ENCODE data around the gene INPP5A. TPM values are rescaled to one million over a fixed set of nuclear protein-coding genes. Genes with fewer than 3 reads are reported as not detected.

The INPP5A gene
- total RNA-seq, 1 donor from 2014 or later, result 14.2 TPM

DNA sequence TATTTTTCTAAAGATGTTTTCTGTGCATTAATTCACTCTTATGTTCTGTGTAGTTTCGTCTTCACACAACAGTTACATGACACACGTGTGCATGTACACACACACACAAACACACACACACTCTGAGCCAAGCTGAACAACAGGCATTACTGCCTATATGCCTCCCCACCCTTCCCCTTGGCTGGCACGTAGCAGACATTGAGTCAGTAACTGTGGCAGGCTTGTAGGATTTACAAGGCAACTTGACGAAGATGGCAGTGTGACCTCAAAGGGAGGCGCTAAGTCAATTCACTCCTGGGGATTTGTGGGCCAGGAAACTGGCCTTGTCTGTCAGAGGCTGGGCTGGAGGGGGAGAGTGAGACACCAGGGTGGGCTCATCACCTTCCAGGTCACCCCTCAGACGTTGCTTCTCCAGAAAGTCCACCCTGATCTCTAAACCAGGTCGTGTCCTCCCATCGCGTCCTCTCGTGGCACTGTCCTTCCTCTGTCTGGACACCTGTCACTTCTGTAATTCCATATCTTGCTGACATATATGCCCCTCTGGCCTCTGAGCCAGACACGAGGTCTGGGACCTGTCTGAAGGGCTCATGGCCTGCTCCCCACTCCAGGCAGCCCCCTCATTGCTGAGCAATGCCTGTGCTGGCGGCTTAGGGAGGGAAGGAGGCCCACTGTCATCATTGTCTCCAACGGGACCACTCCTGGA is 41.1 kb upstream of the INPP5A start:
- no peaks in the 10 kb centered on the region for H3K9me3 Mint-ChIP-seq
- H2AFZ ChIP-seq (replicated peaks), result no peak overlapping the region

DNA sequence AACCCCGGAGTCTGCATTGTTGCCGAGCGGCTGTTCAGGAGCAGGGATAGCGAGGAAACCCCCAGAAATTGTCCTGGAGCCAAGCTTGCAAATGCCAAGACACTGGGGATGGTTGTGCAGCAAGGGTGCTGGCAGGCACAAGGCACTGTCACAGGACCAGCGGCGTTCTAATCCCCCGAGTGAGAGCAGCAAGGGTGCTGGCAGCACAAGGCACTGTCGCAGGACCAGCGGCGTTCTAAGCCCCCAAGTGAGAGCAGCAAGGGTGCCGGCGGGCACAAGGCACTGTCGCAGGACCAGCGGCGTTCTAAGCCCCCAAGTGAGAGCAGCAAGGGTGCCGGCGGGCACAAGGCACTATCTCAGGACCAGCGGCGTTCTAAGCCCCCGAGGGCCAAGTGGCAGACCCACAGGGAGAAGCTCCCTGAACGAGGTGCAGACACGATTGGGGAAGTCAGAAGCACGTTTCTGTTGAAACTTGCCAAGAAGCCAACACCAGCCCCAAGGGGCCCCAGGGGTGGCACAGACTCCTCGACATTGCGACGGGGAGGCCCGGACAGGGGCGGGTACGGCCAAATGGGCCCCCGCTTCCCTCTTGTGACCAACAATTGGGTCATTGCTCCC is 40.4 kb upstream of the INPP5A start:
- no peak overlapping the region for H3K27ac ChIP-seq
- H3K4me1 Mint-ChIP-seq, result peaks cover 19% of the 10 kb centered on the region
- peaks cover 2% of the 10 kb centered on the region for H3K36me3 Mint-ChIP-seq
- no peak overlapping the region for H3K4me3 ChIP-seq
- H4K20me1 ChIP-seq (ENCODE audit: low read depth), result no peaks in the 10 kb centered on the region
- H3K4me1 ChIP-seq, result no peaks in the 10 kb centered on the region
- no peak overlapping the region for H3K4me2 ChIP-seq
- H3K9me3 Mint-ChIP-seq, result no peaks in the 10 kb centered on the region
- no peaks in the 10 kb centered on the region for H3K36me3 ChIP-seq
- H3K27ac Mint-ChIP-seq, result no peak overlapping the region
- TF ChIP-seq, protein P1, sequence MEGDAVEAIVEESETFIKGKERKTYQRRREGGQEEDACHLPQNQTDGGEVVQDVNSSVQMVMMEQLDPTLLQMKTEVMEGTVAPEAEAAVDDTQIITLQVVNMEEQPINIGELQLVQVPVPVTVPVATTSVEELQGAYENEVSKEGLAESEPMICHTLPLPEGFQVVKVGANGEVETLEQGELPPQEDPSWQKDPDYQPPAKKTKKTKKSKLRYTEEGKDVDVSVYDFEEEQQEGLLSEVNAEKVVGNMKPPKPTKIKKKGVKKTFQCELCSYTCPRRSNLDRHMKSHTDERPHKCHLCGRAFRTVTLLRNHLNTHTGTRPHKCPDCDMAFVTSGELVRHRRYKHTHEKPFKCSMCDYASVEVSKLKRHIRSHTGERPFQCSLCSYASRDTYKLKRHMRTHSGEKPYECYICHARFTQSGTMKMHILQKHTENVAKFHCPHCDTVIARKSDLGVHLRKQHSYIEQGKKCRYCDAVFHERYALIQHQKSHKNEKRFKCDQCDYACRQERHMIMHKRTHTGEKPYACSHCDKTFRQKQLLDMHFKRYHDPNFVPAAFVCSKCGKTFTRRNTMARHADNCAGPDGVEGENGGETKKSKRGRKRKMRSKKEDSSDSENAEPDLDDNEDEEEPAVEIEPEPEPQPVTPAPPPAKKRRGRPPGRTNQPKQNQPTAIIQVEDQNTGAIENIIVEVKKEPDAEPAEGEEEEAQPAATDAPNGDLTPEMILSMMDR (IDR thresholded peaks at IDR 0.05), result no peak
- TF ChIP-seq EZH2phosphoT487 (IDR thresholded peaks at IDR 0.05) (no peak), EZH2 (IDR thresholded peaks at IDR 0.05) (no peak)
- no peaks in the 10 kb centered on the region for H3F3A ChIP-seq (ENCODE audit: low read depth)
- H3K27me3 Mint-ChIP-seq (ENCODE audit: insufficient read depth, low read depth), result peaks cover 8% of the 10 kb centered on the region
- no peaks in the 10 kb centered on the region for H3K9me3 ChIP-seq (ENCODE audit: low read depth)
- DNase-seq (ENCODE audit: low spot score), result no peak
- no peak overlapping the region for H2AFZ ChIP-seq (replicated peaks)
- no peaks in the 10 kb centered on the region for H3K79me2 ChIP-seq (ENCODE audit: low read depth)
- no peak overlapping the region for H3K9ac ChIP-seq
- H3K27me3 ChIP-seq, result no peaks in the 10 kb centered on the region
- no peak overlapping the region for H3K4me3 Mint-ChIP-seq

More for the DNA sequence above, 41.1 kb upstream of the INPP5A start:
- Mint-ChIP-seq H3K27me3 (ENCODE audit: insufficient read depth, low read depth) (peaks cover 10% of the 10 kb centered on the region), H3K4me1 (peaks cover 21% of the 10 kb centered on the region), H3K4me3 (no peak overlapping the region), H3K27ac (no peak overlapping the region), H3K36me3 (peaks cover 2% of the 10 kb centered on the region)
- no peak overlapping the region for H3K4me2 ChIP-seq
- H3K4me1 ChIP-seq, result no peaks in the 10 kb centered on the region
- TF ChIP-seq, protein P1 (IDR thresholded peaks at IDR 0.05), result no peak
- no peak for TF ChIP-seq EZH2 (IDR thresholded peaks at IDR 0.05)
- no peak overlapping the region for H3K9ac ChIP-seq
- H3K79me2 ChIP-seq (ENCODE audit: low read depth), result no peaks in the 10 kb centered on the region
- no peaks in the 10 kb centered on the region for H3K36me3 ChIP-seq
- no peaks in the 10 kb centered on the region for H4K20me1 ChIP-seq (ENCODE audit: low read depth)
- H3K27ac ChIP-seq, result no peak overlapping the region
- H3F3A ChIP-seq (ENCODE audit: low read depth), result no peaks in the 10 kb centered on the region
- DNase-seq (ENCODE audit: low spot score), result no peak
- H3K4me3 ChIP-seq, result no peak overlapping the region
- no peaks in the 10 kb centered on the region for H3K9me3 ChIP-seq (ENCODE audit: low read depth)
- no peaks in the 10 kb centered on the region for H3K27me3 ChIP-seq

DNA sequence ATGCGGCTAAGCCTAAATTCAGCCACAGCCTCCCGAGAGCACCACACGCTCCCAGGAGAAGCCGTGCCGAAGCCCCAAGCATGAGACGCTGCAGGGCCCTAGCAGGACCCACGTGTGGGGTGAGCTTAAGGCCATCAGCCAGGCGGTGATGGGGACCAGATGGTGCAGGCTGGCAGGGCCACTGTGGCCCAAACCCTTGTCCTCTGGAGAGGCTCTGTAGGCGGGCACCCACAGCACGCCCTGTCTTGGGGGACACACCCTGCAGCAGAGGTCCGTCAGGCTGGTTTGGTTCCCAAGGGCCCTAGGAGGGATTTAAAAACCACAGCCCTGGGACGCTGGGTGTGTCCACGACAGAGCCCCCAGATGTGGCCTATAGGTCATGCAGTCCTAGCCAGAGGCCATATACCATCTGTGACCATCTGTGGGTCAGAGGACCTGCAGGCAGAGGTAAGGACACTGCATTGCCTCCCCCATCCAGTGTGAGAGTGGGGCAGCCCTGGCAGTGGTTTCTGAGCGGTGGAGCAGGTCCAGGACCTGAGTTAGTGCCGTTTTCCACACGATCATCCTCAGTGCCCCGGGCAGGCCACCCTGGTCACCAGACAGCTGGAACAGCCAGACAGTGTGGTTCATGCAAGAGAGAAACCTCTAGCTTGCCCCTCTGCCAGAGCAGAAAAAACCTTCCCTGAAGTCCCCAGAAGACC is 39.6 kb upstream of the INPP5A start:
- H3K27ac Mint-ChIP-seq, result peak overlapping the region; percentile 12
- TF ChIP-seq, protein P1 (IDR thresholded peaks at IDR 0.05), result no peak
- TF ChIP-seq EZH2 (IDR thresholded peaks at IDR 0.05) (no peak), EZH2phosphoT487 (IDR thresholded peaks at IDR 0.05) (no peak)
- DNase-seq (ENCODE audit: low spot score), result no peak
- Histone ChIP-seq H3K36me3 (no peaks in the 10 kb centered on the region), H3K9me3 (ENCODE audit: low read depth) (no peaks in the 10 kb centered on the region), H2AFZ (replicated peaks) (no peak overlapping the region), H3K9ac (no peak overlapping the region), H3K4me2 (no peak overlapping the region), H3K4me1 (no peaks in the 10 kb centered on the region), H4K20me1 (ENCODE audit: low read depth) (no peaks in the 10 kb centered on the region), H3K4me3 (no peak overlapping the region), H3F3A (ENCODE audit: low read depth) (no peaks in the 10 kb centered on the region), H3K27me3 (no peaks in the 10 kb centered on the region), H3K79me2 (ENCODE audit: low read depth) (no peaks in the 10 kb centered on the region), H3K27ac (no peak overlapping the region)
- peaks cover 2% of the 10 kb centered on the region for H3K36me3 Mint-ChIP-seq
- H3K9me3 Mint-ChIP-seq, result no peaks in the 10 kb centered on the region
- peak overlapping the region; percentile 7 for H3K4me3 Mint-ChIP-seq
- peaks cover 11% of the 10 kb centered on the region for H3K4me1 Mint-ChIP-seq
- peaks cover 4% of the 10 kb centered on the region for H3K27me3 Mint-ChIP-seq (ENCODE audit: insufficient read depth, low read depth)
